ENCODE results near the gene BCCIP. TPM values are rescaled to one million over a fixed set of nuclear protein-coding genes. Genes with fewer than 3 reads are reported as not detected.

BCCIP gene
- total RNA-seq, 2 experiments from 2014 or later: 59.1 to 96.2 TPM

- POLR2A ChIA-PET: interaction anchor here (1.1 kb wide), 1 partner anchor 88 kb away, joined by 3 read pairs; no protein-coding TSS in a partner anchor
- Histone ChIP-seq H3K4me1 (ENCODE audit: insufficient read depth, low read length, poor library complexity, severe bottlenecking) (no peaks in the 10 kb centered on the region), H3K9me3 (ENCODE audit: low read length) (no peaks in the 10 kb centered on the region), H3K27ac (ENCODE audit: low read depth, low read length, poor library complexity, severe bottlenecking) (no peak overlapping the region), H3K4me3 (ENCODE audit: low read depth, low read length, poor library complexity, severe bottlenecking) (no peak overlapping the region), H3K9me2 (ENCODE audit: insufficient read depth, low read length) (no peaks in the 10 kb centered on the region), H3K79me2 (ENCODE audit: insufficient read depth, low read depth, low read length) (no peaks in the 10 kb centered on the region), H3K36me3 (ENCODE audit: insufficient read depth, low read length) (peaks cover 29% of the 10 kb centered on the region), H2AFZ (ENCODE audit: low read length) (no peak overlapping the region), H4K20me1 (ENCODE audit: insufficient read depth, low read length) (no peaks in the 10 kb centered on the region), H3K4me2 (ENCODE audit: low read length) (no peak overlapping the region)
- CTCF ChIA-PET (ENCODE audit: unreplicated experiment): no interaction called here
- no TSS peak for BruUV-seq (replicated peaks)
- TF ChIP-seq EZH2phosphoT487 (IDR thresholded peaks at IDR 0.05; ENCODE audit: borderline replicate concordance, low read depth, low read length) (no peak), CTCF (conservative IDR thresholded peaks at IDR 0.05; ENCODE audit: low read length) (no peak)
- no peak for DNase-seq (ENCODE audit: low spot score)
- intact Hi-C loops (cut with micrococcal nuclease; ENCODE audit: unreplicated experiment): no loop called here
These were observed 21.4 kb downstream of the BCCIP start for GRCh38 chr10:125844751-125845221.

GRCh38 chr10:125845617-125846016, 22.3 kb downstream of the BCCIP start:
- H4K20me1 ChIP-seq (ENCODE audit: insufficient read depth, low read length): no peaks in the 10 kb centered on the region
- POLR2A ChIA-PET: interaction anchor here (0.6 to 1.2 kb wide), 2 partner anchors 10 to 52 kb away, joined by 5 to 6 read pairs; no protein-coding TSS in a partner anchor
- no peaks in the 10 kb centered on the region for H3K79me2 ChIP-seq (ENCODE audit: insufficient read depth, low read depth, low read length)
- H3K36me3 ChIP-seq (ENCODE audit: insufficient read depth, low read length): peaks cover 21% of the 10 kb centered on the region
- intact Hi-C loops (cut with micrococcal nuclease; ENCODE audit: unreplicated experiment): no loop called here
- CTCF ChIA-PET (ENCODE audit: unreplicated experiment): no interaction called here
- no peak overlapping the region for H3K4me3 ChIP-seq (ENCODE audit: low read depth, low read length, poor library complexity, severe bottlenecking)
- H3K27ac ChIP-seq (ENCODE audit: low read depth, low read length, poor library complexity, severe bottlenecking): no peak overlapping the region
- TF ChIP-seq EZH2phosphoT487 (IDR thresholded peaks at IDR 0.05; ENCODE audit: borderline replicate concordance, low read depth, low read length) (no peak), CTCF (conservative IDR thresholded peaks at IDR 0.05; ENCODE audit: low read length) (no peak)
- no peak for DNase-seq (ENCODE audit: low spot score)
- H3K9me3 ChIP-seq (ENCODE audit: low read length): no peaks in the 10 kb centered on the region
- BruUV-seq (replicated peaks): no TSS peak
- no peaks in the 10 kb centered on the region for H3K9me2 ChIP-seq (ENCODE audit: insufficient read depth, low read length)
- no peak overlapping the region for H2AFZ ChIP-seq (ENCODE audit: low read length)
- H3K4me1 ChIP-seq (ENCODE audit: insufficient read depth, low read length, poor library complexity, severe bottlenecking): no peaks in the 10 kb centered on the region
- H3K4me2 ChIP-seq (ENCODE audit: low read length): no peak overlapping the region

DNA sequence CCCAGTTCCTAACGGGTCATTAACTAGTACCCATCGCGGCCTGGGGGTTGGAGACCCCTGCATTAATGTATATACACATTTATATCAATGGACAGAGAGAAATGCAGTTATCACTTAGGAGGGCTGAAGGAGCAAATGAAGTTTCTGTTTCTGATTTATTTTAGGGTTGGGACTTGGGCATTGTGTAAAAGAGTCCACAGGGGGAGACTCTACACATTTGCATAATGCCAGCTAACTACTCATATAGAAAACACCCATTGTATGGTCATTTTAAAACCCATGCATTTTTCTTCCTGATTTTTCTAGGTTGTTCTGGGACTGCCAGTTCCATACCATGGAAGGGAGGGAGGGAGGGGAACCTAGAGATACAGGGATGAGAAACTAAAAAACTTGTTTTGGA, 23.5 kb downstream of the BCCIP start:
- DNase-seq (ENCODE audit: low spot score): no peak
- no peak overlapping the region for H2AFZ ChIP-seq (ENCODE audit: low read length)

More for the DNA sequence above, 23.5 kb downstream of the BCCIP start:
- Histone ChIP-seq H3K4me2 (ENCODE audit: low read length) (no peak overlapping the region), H3K9me3 (ENCODE audit: low read length) (no peaks in the 10 kb centered on the region), H3K36me3 (ENCODE audit: insufficient read depth, low read length) (peaks cover 8% of the 10 kb centered on the region; the same call in 1 of the 2 replicates), H3K4me1 (ENCODE audit: insufficient read depth, low read length, poor library complexity, severe bottlenecking) (no peaks in the 10 kb centered on the region), H3K9me2 (ENCODE audit: insufficient read depth, low read length) (no peaks in the 10 kb centered on the region), H3K4me3 (ENCODE audit: low read depth, low read length, poor library complexity, severe bottlenecking) (no peak overlapping the region), H3K79me2 (ENCODE audit: insufficient read depth, low read depth, low read length) (no peaks in the 10 kb centered on the region), H4K20me1 (ENCODE audit: insufficient read depth, low read length) (no peaks in the 10 kb centered on the region), H3K27ac (ENCODE audit: low read depth, low read length, poor library complexity, severe bottlenecking) (no peak overlapping the region)
- CTCF ChIA-PET (ENCODE audit: unreplicated experiment): no interaction called here
- no TSS peak for BruUV-seq (replicated peaks)
- POLR2A ChIA-PET: interaction anchor here (1.2 kb wide), 1 partner anchor 9 kb away, joined by 6 read pairs; no protein-coding TSS in a partner anchor
- intact Hi-C loops (cut with micrococcal nuclease; ENCODE audit: unreplicated experiment): no loop called here
- no peak for TF ChIP-seq EZH2phosphoT487 (IDR thresholded peaks at IDR 0.05; ENCODE audit: borderline replicate concordance, low read depth, low read length)
- no peak for TF ChIP-seq CTCF (conservative IDR thresholded peaks at IDR 0.05; ENCODE audit: low read length)
